ENCODE data around the gene TTC33.
"Not testable (repeated sequence)": the region's sequence is repeated elsewhere in the genome, so short reads cannot be mapped to it uniquely, and the experiment has no call there.

Gene TTC33

GRCh38 chr5:40779561-40779960 lies 23.8 kb upstream of the TTC33 start:
- DNase-seq: no peak

- DNase-seq: no peak
Observed at GRCh38 chr5:40778133-40778532, 22.4 kb upstream of the TTC33 start.

GRCh38 chr5:40776658-40776977 lies 20.9 kb upstream of the TTC33 start:
- DNase-seq: no peak

DNA sequence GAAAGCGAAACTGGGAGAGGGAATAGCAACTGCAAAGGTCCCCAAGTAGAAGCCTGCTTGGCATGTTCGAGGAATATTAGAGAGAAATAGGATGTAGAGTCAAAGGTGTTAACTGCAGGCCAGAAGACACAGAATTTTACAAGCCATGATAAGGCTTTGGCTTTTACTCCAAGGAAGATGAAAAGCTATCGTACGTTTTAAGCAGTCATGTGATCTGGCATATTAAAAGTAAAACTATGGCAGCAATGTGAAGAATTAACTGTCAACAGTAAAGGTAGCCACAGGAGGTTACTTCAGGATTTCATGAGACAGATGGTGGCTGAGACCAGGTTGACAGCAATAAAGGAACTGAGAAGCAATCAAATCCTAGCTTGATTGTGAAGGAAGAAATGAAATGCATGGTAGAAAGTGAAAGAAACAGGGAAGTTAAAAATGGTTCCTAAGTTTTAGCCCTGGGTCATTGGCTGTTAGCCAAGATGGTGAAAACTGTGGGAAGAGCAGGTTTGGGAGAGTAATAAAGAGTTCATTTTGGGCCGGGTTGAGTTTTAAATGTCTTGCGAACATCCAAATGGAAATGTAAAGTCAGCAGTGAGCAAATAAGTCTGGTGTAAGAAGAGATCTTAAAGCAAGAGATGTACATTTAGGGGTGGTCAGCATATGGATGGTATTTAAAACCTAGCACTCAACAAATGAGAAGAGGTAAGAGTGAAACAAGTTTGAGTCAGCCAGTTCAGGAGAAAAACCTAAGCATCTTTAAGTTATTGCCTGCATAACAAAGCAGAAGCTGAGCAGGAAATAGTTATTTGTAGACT lies 20.3 kb upstream of the TTC33 start:
- no peak for DNase-seq

DNA sequence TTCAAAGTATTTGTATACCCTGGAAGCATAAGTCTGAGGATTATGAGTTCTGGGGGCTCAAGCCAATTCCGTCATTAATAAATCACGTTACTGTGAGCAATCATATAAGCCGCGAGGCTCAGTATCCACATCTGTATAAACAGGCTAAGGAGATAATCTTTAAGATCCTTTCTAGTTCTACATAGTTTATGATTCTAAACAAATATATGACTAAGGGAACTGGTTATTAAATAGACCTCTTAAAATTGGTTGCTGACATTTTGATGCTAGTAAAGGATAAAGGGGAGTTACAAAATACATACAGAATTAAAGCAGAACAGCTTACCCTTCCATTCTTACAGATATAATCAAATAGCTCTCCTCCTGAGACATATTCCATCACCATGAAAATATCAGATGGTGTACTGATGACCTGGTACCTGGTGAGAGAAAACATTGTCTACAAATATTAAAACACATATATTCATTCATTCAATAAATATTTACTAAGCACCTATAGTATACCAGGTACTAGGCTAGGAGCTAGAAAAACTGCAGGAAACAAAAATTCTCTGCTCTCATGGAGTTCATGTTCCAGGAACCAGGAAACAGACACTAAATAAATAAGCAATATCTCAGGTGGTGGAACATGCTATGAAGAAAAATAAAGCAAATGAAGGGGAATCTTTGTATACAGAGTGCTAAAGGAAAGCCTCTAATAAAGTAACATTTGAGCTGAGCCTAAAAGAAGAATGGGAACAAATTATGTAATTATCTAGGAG lies 19.5 kb upstream of the TTC33 start:
- DNase-seq: no peak

GRCh38 chr5:40774623-40775022 lies 18.9 kb upstream of the TTC33 start:
- DNase-seq: no peak

DNA sequence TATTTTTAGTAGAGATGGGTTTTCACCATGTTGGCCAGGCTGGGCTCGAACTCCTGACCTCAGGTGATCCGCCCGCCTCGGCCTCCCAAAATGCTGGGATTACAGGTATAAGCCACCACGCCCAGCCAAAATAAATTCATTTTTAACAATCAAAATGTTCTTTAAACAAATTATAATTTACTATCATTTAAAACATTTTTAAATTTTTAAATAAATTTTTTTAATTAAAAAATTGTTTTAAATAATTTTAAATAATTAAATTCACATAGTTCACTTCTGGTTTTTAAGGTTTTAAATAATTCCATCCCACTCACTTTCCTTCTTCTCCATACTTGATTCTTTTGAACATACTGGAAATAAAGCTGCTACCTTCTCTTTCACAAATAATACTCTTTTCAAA lies 15.0 kb upstream of the TTC33 start:
- DNase-seq: no peak

DNA sequence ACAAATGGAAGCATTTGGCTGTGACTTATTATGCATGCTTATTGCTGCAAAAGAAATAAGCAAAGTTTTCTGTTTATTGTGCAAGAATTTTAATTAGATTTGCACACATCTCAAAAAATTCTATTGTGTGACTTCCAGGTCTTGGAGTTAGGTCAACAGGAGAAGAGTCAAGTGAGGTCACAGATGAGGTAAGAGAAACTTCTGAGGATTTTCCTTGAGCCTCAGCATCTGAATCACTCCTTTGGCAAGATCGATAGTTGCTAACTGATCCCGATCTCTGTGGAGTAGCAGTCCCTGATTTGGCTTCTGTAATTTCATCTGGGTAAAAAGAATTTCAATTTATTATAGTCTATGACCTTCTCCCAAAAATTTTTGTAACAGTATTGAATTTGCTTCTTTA lies 6.9 kb upstream of the TTC33 start:
- no peak for DNase-seq

DNA sequence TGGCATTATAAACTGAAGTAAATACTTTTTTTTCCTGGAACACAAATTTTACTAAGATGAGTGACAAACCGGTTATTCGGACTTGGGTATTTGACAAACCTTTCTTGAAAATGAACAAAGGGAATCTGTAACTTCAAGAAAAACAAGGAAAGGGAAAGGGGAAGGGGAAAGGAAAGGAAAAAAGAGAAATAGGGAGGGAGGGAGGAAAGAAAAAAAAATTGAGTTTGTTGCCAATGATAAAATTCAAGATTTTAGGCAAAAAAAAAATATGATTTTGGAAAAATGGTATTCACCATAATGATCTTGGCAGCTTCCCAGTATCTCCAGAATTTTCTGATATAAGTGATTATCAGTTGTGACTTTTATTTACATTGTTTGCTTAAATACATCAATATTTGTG lies 1.6 kb upstream of the TTC33 start:
- no peak for DNase-seq

DNA sequence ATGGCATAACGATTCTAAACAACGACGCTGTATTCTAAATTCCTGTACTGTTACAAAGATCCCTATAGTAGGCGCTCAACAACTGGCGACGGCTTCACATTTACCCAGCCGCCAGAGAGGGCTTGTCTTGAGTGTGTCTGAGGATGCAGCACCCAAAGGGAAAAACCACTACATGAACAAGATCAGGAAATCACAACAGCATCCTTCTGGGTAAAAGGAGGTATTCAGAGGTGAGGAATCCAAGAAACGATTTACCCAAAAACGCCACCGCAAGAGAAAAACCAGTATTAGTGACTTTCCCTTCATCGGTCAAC lies 711 bp downstream of the TTC33 start:
- DNase-seq: peak; percentile 27 to 73

DNA sequence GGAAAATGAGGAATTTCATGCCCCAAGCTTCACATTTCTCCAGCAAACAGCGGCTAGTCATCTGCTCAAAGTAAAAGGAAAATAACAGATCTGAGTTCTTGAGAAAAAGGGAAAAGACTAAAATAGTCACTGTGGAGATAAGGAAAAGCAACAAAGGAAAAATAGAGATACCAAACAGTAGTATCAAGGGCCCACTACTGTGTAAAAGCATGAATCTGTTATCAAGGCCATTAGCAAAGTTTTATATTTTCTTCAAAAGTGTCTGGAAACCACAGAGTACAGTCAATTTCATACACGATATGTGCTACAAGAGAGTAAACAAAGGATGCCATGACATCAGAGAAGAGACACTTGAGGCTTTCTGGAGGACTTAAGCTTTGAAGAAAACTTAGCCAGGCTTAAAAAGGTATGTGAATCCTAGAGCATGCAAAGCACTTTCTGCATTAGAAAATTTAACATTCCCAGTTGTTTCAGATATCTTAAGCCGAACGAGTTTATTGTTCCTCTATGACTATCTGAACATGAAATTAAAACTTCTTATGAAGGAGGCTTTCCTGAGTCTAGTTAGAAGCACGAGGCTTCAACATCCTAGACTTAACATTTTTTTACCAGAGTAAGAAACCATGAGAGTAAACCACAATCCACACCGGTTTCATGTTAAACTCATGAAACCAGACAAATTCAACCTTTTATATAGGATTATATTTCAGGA lies 1.2 kb downstream of the TTC33 start:
- no peak for DNase-seq

DNA sequence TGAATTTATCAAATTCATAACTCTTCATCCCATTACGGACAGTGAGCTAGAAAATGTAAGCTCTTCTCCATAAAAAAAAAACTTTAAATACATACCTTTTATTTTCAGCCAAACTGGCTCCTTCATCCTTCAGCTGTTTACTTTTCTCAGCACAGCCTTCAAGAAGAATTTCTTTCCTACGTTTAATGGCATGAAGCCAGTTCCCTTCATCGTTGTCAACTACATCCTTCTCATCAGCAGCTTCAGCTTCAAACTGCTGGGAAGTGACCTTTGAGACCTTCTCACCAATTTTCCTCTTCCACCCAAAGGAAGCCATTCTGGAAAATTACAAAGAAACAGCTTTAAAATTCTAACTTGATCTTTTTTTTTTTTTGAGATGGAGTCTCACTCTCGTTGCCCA lies 9.1 kb downstream of the TTC33 start:
- no peak for DNase-seq

- no peak for DNase-seq
Observed at GRCh38 chr5:40743771-40744170, 12.0 kb downstream of the TTC33 start.

GRCh38 chr5:40738502-40738901 lies 17.3 kb downstream of the TTC33 start:
- no peak for DNase-seq

DNA sequence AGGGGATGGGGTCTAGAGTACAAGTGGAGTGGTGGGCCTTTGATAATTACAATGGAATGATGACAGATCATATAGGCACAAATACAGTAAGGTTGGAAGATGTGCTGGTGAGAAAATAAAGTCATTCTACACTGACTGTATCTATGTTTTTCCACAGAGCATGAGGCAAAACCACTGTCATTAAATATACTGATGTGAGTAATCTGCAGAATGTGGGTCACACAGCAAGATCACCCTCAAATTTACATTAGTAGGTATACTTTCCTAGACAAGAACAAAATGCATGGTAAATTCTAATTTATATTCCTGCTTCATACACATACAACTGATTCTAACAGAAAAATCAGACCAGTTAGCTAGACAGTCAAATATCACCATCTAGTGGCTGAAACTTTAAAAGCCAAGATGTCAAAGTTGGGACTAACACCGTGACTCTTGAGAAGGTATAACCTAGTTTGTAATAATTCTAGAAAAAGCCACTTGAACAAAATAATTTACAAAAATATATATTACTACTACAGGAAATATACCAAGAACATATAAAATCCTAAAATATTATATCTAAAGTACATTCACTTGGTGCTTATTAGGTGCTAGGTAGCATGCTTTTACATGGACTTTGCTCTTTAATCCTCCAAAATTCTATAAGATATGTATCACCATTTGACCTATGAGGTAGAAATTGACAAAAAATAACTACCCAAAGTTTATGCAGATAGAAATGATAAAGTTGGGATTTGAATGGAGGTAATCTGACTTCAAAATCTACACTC lies 19.5 kb downstream of the TTC33 start:
- peak in 1 of 2 donors; percentile 62 for DNase-seq

GRCh38 chr5:40735609-40736008 lies 20.2 kb downstream of the TTC33 start:
- no peak for DNase-seq

DNA sequence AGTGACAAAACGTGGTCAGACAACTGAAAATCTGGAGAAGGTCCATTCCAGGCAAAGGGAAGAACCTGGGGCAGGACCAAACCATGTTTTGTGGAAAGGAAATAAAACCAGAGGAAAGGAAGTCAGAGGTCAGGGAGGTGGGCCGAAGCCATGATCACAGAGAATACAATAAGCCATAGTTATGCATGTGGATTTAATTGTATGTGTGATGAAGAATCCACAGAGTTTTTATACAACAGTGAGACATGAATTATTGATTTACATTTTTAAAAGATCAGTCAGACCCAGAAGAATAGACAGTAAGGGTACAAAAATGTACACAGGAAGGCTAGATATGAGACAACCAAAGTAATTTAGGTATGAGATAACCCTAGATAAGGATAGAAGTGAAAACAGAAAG lies 20.8 kb downstream of the TTC33 start:
- DNase-seq: no peak

GRCh38 chr5:40733879-40734563 lies 21.7 kb downstream of the TTC33 start:
- DNase-seq: no peak

GRCh38 chr5:40733434-40733833 lies 22.3 kb downstream of the TTC33 start:
- no peak for DNase-seq

DNA sequence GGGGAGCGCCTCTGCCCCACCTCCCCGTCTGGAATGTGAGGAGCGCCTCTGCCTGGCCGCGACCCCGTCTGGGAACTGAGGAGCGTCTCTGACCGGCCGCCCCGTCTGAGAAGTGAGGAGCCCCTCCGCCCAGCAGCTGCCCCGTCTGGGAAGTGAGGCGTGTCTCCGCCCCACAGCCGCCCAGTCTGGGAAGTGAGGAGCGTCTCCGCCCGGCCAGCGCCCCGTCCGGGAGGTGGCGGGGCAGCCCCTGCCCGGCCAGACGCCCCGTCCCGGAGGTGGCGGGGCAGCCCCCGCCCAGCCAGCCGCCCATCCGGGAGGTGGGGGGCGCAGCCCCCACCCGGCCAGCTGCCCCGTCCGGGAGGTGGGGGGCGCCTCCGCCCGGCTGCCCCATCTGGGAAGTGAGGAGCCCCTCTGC lies 33.3 kb downstream of the TTC33 start:
- not testable (repeated sequence) for DNase-seq

- DNase-seq: no peak
Observed at GRCh38 chr5:40720069-40720468, 35.7 kb downstream of the TTC33 start.

GRCh38 chr5:40717281-40717680 lies 38.5 kb downstream of the TTC33 start:
- DNase-seq: no peak

DNA sequence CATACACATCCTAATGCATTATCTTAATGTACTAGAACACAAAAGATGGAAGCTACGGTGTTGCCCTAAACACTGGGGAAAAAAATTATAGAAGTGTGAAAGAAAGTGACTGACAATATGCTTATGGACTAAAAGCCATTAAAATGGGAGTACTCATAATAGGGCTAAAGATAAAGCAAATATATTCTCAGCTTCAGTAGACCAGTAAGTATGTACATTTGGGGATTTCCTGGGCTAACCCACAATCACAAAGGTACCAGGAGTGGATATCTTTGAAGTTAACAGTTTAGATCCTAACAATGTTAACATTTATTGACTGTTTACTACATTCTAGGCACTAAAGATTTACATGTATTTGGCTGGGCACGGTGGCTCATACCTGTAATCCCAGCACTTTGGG lies 39.2 kb downstream of the TTC33 start:
- DNase-seq: no peak
